GM18951 (cell line): ENCODE measurements around the gene G3BP1.
"Not testable (repeated sequence)": the region's sequence is repeated elsewhere in the genome, so short reads cannot be mapped to it uniquely, and the experiment has no call there.

ENCODE experiments used
- POLR2A ChIP-seq: IDR thresholded peaks from 4 replicates; pipeline ENCODE4 v1.6.1; 2011; ENCODE audit warnings: mild to moderate bottlenecking; ENCODE audit not compliant: insufficient read length, insufficient read depth; ENCODE audit errors: extremely low read depth
- in situ Hi-C: fragments of 300-500 bp; cut with MboI; formaldehyde crosslinking; loops from one replicate; pipeline ENCODE4 v1.12.0; 2022; ENCODE audit warnings: low sequenced_read_pairs, mixed read lengths, inconsistent platforms; ENCODE audit not compliant: unreplicated experiment

The G3BP1 gene

DNA sequence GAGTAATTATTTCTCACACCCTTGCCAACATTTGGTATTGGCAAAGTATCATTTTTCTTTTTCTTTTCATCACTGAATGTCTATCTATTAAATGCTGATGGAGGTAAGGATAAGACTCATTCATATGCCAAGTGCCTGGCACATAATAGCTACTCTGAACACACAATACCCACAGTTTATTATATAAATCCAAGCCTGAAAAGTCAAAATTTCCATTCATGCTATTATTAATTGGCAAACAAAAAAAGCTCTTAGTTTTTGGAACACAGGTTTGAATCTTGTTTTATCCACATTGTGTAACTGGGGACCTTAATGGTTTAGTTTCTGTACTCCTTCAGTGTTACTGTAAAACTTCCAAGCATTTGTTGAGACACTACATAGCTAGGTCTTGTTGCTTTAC is 7.0 kb upstream of the G3BP1 start:
- no peak for TF ChIP-seq POLR2A
- in situ Hi-C loops, result no loop called here

DNA sequence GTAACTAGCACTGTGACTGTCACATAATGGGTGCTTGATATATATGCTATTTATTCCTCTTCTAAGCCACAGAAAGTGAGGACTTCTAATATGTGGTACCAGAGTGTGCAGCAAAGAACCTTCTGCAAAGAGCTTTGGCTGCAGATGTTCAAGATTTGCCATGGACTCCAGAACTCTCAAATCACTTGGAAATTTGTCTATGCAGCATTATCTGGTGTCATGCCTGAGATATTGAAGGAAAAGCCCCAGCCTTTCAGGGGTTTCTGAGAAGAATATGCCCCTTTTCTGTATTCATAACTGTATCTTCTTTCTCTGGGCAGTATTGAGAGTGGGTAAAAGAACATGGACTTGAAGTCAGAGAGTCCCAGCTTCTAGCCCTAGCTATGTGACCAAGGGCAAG is 4.8 kb upstream of the G3BP1 start:
- TF ChIP-seq POLR2A, result no peak
- in situ Hi-C loops, result no loop called here

DNA sequence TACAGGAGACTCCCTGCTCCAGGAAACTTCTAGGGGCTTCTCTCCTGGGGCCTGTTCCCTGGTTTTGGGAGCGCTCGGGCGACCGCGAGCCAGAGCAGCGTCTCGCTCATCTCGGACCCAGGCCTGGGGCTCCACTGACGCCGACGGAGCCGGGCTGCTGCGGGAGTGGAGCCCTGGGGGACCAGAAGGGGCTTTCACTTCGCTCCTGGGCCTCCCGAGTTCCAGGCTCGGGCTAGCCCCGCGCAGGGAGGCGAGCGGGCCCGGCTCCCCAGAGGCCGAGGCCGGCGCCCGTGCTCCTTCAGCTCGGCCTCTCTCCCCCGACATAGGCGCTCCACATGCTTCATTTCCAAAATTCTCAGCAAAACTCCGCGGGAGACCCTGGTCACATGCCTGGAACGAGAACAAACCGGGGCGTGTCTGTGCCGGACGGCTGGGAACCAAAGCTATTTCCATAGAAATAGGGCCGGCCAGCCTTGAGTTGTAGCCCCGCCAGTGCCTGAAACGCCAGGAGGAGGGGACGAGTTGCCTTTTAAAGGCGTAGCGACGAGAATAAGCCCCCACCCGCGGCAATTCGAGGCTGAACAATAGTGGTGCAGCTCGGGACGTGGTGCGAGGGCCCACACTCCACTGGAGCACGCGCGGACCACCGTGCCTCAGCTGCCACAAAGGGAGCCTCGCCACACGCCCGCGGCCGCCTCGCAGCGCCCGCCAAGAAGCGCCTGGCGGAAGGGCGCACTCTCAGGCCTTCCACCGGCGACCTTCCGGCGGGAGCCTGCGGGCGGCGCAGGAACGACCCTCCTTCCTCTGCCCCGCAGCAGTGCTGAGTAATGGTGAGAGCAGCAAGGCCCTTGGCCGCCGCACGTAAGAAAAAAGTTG is 1.1 kb upstream of the G3BP1 start:
- in situ Hi-C loops, result no loop called here
- TF ChIP-seq POLR2A, result peak; percentile 80

DNA sequence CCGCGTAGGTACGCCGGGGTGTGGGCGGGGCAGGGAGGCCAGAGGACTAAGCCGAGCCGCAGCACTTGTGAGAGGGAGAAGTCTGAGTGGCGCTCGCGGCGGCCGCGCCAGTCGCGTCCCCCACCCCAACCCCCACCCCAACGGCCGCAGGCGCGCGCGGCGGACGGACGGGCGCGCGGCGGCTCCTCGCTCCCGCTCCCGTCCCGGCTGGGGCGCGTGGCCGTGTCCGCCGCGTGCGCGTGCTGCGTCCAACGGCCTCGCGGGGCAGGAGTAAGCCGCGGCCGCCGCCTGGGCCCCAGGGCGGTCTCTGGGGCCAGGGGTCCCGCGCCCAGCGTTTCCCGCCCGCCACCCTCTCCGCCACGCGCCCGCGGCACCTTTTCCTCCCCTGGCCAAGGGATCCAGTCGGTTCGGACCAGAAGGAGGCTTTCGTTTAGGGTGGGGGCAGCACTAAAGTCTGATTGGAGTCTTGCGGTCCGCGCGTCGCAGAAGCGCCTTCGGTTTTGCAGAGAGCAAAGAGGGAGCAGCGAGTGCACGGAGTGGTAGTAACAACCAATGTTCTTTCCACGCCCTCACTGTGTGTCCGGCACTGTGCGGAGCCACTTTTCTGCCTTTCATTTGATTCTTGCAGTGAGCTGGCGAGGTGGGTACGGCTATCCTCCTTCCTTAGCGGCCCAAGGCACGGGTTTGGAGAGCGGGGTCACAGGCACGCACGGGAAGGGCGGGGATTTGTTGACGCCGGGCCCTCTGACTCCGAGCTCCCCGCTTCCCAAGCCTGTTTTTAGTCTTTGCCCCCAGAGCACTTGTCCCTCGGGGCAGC is 483 bp downstream of the G3BP1 start:
- TF ChIP-seq POLR2A, result no peak
- in situ Hi-C loops, result no loop called here

DNA sequence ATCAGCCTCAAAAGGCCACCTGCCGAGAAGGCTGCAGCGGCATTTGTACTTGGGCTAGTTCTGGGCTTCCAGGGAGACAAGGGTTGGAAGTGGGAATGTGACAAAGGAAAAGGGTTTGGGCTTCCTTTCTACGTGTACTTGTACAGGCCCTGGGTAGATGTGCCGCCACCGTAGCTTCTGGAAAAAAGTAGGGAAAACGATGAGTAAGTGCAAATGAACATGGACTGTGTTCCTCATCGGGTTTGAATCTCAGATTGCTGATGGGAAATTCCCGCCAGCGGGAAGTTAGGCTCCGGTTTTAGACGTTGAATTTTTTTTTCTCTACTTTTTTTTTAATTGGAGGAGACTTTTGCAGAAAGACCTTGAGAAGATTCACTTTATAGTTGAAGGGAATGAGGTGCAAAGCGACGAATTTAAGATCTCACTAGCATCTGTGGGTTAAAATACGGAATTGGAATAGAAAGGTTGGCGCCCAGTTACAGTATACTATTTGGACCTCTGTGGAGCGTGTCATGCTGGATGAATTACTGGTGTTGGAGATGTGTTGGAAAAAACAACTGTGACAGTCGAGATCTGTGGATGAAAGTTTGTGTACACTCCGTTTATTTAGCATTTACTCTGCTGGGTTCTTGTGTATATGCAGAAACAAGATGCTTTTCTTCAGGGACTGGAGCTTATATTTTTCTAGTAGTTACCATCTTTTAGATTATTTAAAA is 1.2 kb downstream of the G3BP1 start:
- TF ChIP-seq POLR2A, result no peak
- in situ Hi-C loops, result no loop called here

DNA sequence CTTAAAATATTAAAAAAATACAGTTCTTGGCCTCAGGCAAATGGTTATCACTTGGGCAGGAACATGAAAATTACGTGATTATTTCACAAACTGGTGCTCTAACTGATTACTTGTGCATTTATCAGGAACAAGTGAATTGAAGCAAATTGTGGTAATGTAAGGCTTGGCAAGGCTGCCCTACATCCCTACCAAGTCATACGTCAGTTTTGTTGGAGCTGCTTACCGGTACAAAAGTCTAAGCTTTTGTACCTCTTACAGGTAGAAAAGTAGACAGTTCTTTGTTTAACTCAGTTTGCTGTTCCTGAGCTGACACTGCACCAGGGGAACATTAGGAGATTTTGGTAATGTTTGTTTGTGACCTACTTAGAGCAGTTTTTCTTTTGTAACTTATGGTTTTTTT is 2.2 kb downstream of the G3BP1 start:
- TF ChIP-seq POLR2A, result no peak
- in situ Hi-C loops, result no loop called here

DNA sequence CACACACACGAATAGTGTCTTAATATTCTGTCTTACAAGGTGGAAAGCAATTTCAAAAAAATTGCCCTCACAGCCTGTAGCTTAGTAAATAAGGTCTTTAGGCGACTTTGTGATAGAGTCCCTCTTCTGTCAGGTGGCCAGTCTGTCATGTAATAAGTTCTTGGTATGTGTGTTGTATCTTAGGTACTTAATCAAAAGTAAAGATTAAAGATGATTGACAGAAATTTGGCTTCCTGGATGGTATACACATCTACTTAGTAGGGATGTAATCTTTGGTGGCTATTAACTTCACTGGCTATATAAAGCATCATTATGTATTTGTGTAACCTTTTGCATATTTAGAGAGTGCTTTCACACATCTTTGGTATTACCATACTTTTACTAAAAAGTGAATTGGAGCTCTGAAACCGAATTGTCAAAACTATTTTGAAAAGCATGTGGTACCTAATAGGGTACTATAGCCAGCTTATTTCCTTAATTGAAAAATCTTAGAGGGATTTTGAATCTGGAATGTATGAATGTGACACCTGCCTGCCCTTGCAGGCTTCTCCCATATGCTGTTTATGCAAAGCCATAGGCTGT is 3.4 kb downstream of the G3BP1 start:
- no peak for TF ChIP-seq POLR2A
- in situ Hi-C loops, result no loop called here

DNA sequence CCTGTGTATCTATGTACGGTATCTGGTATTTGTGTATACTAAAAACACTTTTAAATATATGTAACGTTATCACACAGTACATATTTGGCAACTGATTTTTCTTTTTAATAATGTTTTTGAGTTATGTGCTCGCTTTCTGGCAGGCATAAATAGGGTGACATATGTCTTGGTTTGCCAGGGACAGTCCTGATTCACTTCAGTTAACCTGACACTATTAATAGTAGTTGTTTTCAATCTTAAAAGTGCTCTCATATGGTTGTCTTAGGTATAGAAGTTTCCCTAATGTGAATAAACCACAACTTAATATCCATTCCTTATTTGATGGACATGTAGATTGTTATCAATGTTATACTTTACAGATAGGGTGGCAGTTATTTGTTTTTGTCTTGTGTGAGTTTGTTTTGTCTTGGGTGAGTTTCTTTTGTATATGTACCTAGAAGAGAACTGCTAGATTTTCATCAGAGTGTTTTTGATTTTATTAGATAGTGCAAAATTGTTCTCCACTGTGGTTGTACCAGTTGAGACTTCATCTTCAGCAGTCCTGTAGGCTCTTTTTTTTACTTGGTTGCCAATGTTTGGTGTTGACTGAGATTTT is 7.9 kb downstream of the G3BP1 start:
- in situ Hi-C loops, result no loop called here

DNA sequence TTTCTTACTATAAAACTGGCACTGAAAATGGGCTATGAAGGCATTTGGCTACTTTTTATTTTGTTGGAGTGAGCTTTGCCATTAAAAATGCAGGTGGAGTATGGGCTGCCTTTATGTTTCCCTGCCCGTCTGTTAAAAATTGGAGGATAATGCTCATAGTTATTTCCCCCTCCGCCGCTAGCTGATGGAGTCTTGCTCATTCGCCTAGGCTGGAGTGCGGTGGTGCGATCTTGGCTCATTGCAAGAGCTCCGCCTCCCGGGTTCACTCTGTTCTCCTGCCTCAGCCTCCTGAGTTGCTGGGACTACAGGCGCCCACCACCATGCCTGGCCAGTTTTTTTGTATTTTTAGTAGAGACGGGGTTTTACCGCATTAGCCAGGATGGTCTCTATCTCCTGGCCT is 8.6 kb downstream of the G3BP1 start:
- TF ChIP-seq POLR2A, result no peak
- in situ Hi-C loops, result no loop called here

More for the DNA sequence above, 7.9 kb downstream of the G3BP1 start:
- no peak for TF ChIP-seq POLR2A

DNA sequence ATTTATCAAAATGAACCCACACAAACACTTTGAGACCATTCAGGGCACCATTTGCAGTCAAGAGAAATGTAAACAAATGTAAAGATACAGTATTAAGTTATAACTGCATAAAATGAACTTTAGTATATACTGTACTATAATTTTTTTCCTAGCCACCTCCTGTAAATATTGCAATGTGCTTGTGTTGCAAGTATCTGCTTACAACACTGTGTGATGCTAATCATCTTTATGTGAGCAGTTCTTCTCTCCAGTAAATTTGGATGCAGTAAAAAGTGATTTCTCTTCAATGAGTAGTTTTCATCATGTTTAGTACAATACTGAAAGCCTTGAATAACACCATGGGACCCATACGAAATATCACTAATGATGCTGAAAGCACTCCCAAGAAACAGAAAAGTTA is 9.4 kb downstream of the G3BP1 start:
- in situ Hi-C loops, result no loop called here
- TF ChIP-seq POLR2A, result no peak

DNA sequence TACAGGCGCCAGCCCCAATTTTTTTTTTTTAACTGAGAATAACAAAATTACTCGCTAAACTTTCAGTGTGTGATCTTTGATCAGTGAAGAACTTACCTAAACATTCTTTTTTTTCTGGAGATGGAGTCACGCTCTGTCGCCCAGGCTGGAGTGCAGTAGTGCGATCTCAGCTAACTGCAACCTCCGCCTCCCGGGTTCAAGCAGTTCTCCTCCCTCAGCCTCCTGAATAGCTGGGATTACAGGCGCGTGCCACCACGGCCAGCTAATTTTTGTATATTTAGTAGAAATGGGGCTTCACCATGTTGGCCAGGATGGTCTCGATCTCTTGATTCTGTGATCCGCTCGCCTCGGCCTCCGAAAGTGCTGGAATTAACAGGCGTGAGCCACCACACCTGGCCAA is 11.9 kb downstream of the G3BP1 start:
- in situ Hi-C loops, result not testable (repeated sequence)

DNA sequence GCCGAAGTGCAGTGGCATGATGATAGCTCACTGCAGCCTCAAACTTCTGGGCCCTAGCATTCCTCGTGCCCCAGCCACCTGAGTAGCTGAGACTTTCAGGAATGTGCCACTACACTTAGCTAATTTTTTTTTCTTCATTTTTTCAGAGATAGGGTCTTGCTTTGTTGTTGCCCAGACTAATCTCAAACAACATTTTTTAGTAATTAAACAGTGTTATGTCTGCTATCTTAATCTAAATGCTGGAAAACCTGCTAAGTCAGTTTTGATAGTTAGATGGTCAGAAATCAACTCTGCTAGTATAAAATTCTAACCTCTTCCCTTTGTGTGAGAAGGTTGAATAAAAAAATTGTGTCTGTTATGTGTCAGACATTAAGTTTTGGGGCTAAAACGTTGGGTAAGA is 12.4 kb downstream of the G3BP1 start:
- in situ Hi-C loops, result no loop called here
- TF ChIP-seq POLR2A, result no peak

DNA sequence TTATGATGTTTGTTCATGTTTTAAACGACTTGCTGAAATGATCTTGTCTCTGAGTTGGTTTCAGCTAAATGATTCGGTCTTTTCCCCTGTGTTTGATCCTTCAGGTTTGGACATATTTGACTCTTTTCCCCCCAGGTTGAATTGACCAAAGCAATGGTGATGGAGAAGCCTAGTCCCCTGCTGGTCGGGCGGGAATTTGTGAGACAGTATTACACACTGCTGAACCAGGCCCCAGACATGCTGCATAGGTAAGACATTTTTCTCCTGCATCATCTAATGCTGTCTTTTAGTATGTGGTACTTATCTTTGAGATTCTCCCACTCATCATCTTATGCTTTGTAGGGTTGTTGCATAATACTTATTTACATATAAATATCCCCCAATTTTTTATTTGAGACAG is 14.7 kb downstream of the G3BP1 start:
- in situ Hi-C loops, result no loop called here
- no peak for TF ChIP-seq POLR2A
